HL-60 (cell line): ENCODE measurements around the gene KMT5C.
A peak's percentile ranks its signal among the peaks of the same experiment; 100 is the strongest.

Experiments used
- DNase-seq, 2 experiments: peaks; one replicate each; pipeline ENCODE4 v3.0.0-alpha.2; 2010 to 2020; ENCODE audit warnings: low read depth in 1 of 2, low spot score in 1 of 2
- H3K27ac ChIP-seq: fragments of 250-450 bp; sonication (Bioruptor Pico); replicated peaks from 2 replicates; pipeline ENCODE4 v1.5.1; 2020; ENCODE audit warnings: mild to moderate bottlenecking, moderate library complexity
- H3K27me3 ChIP-seq: fragments of 250-450 bp; sonication (Bioruptor Pico); 2 replicates; pipeline ENCODE4 v1.5.1; 2021; ENCODE audit warnings: mild to moderate bottlenecking, moderate library complexity; ENCODE audit not compliant: insufficient read depth, poor library complexity, severe bottlenecking
- H3K4me3 ChIP-seq: replicated peaks from 2 replicates; pipeline ENCODE4 v1.5.1; 2011; ENCODE audit warnings: mild to moderate bottlenecking, control low read depth, low read length; ENCODE audit not compliant: insufficient read depth
- GABPA ChIP-seq: IDR thresholded peaks from 2 replicates; pipeline ENCODE4 v1.6.1; 2012; ENCODE audit warnings: low read depth
- POLR2AphosphoS5 ChIP-seq: IDR thresholded peaks from 2 replicates; pipeline ENCODE4 v1.6.1; 2012; ENCODE audit warnings: low read depth
- SPI1 ChIP-seq: IDR thresholded peaks from 2 replicates; pipeline ENCODE4 v1.6.1; 2012; ENCODE audit warnings: low read depth, mild to moderate bottlenecking, borderline replicate concordance
- TF ChIP-seq, protein P1 (sequence below): IDR thresholded peaks from 2 replicates; pipeline ENCODE4 v1.6.1; 2012; ENCODE audit warnings: low read depth; ENCODE audit not compliant: insufficient replicate concordance
- TF ChIP-seq, protein P2 (sequence below): IDR thresholded peaks from one replicate; pipeline ENCODE4 v1.5.1; 2011; ENCODE audit warnings: low read length, control low read depth, inconsistent platforms; ENCODE audit not compliant: insufficient read depth

KMT5C gene

DNA sequence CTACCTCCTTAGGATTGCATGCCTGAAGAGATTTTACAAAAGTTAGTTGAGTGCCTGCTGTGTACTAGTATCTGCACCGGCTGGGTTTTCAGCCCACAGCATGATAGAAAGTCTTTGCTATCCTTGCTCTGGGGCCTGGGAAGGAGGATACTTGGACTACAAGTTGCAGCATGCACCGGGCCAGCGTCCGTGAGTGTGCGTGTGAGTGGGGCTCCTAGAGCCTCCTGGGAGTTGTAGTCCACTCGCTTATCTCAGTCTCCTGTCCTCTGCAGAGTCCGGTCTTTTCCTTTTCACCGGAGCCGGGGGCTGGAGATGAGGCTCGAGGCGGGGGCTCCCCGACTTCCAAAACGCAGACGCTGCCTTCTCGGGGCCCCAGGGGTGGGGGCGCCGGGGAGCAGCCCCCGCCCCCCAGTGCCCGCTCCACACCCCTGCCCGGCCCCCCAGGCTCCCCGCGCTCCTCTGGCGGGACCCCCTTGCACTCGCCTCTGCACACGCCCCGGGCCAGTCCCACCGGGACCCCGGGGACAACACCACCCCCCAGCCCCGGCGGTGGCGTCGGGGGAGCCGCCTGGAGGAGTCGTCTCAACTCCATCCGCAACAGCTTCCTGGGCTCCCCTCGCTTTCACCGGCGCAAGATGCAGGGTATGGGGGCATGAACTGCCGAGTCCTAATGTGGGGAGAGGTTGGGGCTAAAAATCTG lies 35.2 kb upstream of the KMT5C start:
- no peak overlapping the region for H3K27ac ChIP-seq
- peak in 1 of 2 experiments; percentile 73 for DNase-seq
- no peaks in the 10 kb centered on the region for H3K27me3 ChIP-seq
- no peak overlapping the region for H3K4me3 ChIP-seq
- no peak for TF ChIP-seq GABPA
- TF ChIP-seq, protein P1, sequence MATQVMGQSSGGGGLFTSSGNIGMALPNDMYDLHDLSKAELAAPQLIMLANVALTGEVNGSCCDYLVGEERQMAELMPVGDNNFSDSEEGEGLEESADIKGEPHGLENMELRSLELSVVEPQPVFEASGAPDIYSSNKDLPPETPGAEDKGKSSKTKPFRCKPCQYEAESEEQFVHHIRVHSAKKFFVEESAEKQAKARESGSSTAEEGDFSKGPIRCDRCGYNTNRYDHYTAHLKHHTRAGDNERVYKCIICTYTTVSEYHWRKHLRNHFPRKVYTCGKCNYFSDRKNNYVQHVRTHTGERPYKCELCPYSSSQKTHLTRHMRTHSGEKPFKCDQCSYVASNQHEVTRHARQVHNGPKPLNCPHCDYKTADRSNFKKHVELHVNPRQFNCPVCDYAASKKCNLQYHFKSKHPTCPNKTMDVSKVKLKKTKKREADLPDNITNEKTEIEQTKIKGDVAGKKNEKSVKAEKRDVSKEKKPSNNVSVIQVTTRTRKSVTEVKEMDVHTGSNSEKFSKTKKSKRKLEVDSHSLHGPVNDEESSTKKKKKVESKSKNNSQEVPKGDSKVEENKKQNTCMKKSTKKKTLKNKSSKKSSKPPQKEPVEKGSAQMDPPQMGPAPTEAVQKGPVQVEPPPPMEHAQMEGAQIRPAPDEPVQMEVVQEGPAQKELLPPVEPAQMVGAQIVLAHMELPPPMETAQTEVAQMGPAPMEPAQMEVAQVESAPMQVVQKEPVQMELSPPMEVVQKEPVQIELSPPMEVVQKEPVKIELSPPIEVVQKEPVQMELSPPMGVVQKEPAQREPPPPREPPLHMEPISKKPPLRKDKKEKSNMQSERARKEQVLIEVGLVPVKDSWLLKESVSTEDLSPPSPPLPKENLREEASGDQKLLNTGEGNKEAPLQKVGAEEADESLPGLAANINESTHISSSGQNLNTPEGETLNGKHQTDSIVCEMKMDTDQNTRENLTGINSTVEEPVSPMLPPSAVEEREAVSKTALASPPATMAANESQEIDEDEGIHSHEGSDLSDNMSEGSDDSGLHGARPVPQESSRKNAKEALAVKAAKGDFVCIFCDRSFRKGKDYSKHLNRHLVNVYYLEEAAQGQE, result no peak
- TF ChIP-seq SPI1, result no peak
- TF ChIP-seq, protein P2, sequence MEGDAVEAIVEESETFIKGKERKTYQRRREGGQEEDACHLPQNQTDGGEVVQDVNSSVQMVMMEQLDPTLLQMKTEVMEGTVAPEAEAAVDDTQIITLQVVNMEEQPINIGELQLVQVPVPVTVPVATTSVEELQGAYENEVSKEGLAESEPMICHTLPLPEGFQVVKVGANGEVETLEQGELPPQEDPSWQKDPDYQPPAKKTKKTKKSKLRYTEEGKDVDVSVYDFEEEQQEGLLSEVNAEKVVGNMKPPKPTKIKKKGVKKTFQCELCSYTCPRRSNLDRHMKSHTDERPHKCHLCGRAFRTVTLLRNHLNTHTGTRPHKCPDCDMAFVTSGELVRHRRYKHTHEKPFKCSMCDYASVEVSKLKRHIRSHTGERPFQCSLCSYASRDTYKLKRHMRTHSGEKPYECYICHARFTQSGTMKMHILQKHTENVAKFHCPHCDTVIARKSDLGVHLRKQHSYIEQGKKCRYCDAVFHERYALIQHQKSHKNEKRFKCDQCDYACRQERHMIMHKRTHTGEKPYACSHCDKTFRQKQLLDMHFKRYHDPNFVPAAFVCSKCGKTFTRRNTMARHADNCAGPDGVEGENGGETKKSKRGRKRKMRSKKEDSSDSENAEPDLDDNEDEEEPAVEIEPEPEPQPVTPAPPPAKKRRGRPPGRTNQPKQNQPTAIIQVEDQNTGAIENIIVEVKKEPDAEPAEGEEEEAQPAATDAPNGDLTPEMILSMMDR, result no peak
- no peak for TF ChIP-seq POLR2AphosphoS5

DNA sequence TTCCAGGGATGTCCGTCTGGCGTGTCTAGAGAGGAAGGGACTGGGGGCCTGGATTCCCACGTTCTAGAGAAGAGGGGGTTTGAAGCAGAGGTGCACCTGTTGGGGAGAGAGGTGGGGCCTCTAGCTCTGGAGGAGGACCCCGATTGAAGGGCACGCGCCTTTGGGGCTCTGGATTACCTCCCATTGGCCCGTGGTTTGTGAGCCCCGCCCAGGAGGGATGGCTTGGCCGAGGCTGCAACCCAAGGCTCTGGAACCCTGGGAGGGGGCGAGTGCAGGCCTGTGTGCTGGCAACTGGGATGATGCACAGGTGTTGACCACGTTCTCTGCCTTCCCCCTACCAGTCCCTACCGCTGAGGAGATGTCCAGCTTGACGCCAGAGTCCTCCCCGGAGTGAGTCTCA lies 34.7 kb upstream of the KMT5C start:
- no peak for DNase-seq
- H3K27me3 ChIP-seq, result no peaks in the 10 kb centered on the region
- H3K27ac ChIP-seq, result no peak overlapping the region
- no peak for TF ChIP-seq SPI1
- no peak for TF ChIP-seq POLR2AphosphoS5
- TF ChIP-seq, protein P2, result no peak
- no peak for TF ChIP-seq GABPA
- TF ChIP-seq, protein P1, result no peak
- no peak overlapping the region for H3K4me3 ChIP-seq

DNA sequence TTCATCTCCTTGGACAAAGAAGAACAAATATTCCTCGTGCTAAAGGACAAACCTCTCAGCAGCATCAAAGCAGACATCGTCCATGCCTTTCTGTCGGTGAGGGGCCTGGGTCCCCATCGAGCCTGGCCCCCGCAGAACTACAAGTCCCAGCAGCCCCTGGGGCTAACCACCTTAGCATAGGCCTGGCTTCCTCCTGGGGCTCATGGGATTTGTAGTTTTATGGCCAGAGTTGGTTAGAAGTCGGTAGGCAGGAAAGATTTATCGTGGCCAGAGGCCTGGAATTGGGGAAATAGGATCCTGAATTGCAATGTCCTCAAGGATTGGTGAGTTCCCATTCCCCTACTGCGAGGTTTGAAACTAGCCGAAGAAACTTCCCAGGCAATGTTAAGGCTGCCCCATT lies 34.2 kb upstream of the KMT5C start:
- no peaks in the 10 kb centered on the region for H3K27me3 ChIP-seq
- peak in 1 of 2 experiments; percentile 45 for DNase-seq
- no peak for TF ChIP-seq POLR2AphosphoS5
- TF ChIP-seq SPI1, result 0 out of 2 replicates have a peak, but pooled peaks have one; percentile 23
- TF ChIP-seq, protein P2, result no peak
- peak; percentile 28; the same call in 1 of the 2 replicates for TF ChIP-seq GABPA
- H3K27ac ChIP-seq, result no peak overlapping the region
- no peak overlapping the region for H3K4me3 ChIP-seq
